Smooth muscle cell (in vitro differentiated cells): ENCODE measurements around the gene RASGRF2. TPM values are rescaled to one million over a fixed set of nuclear protein-coding genes. Genes with fewer than 3 reads are reported as not detected.

Source experiments
- DNase-seq: peaks from one replicate; lab custom pipeline; 2025; ENCODE audit not compliant: unreplicated experiment; lab: John Stamatoyannopoulos, UW
- H2AFZ ChIP-seq: fragments of 200-600 bp; sonication (generic); 2 replicates; pipeline ENCODE4 v1.6.0; 2016; ENCODE audit warnings: antibody characterized with exemption, low read depth, mild to moderate bottlenecking
- H3F3A ChIP-seq: fragments of 200-600 bp; sonication (generic); 2 replicates; pipeline ENCODE4 v1.6.0; 2017; ENCODE audit warnings: antibody characterized with exemption, low read depth
- H3K27ac ChIP-seq: fragments of 200-600 bp; sonication (generic); 2 replicates; pipeline ENCODE4 v1.5.1; 2016; ENCODE audit warnings: low read depth, mild to moderate bottlenecking
- H3K27me3 ChIP-seq: fragments of 200-600 bp; sonication (generic); 2 replicates; pipeline ENCODE4 v1.6.1; 2016; ENCODE audit warnings: low read depth, mild to moderate bottlenecking
- H3K36me3 ChIP-seq: fragments of 200-600 bp; sonication (generic); 2 replicates; pipeline ENCODE4 v1.5.1; 2016; ENCODE audit warnings: low read depth
- H3K4me1 ChIP-seq: fragments of 200-600 bp; sonication (generic); 2 replicates; pipeline ENCODE4 v1.5.1; 2016; ENCODE audit warnings: low read depth
- H3K4me2 ChIP-seq: fragments of 200-600 bp; sonication (generic); 2 replicates; pipeline ENCODE4 v1.6.0; 2016; ENCODE audit warnings: mild to moderate bottlenecking
- H3K4me3 ChIP-seq: fragments of 200-600 bp; sonication (generic); 2 replicates; pipeline ENCODE4 v1.5.1; 2016; ENCODE audit warnings: mild to moderate bottlenecking
- H3K79me2 ChIP-seq: fragments of 200-600 bp; sonication (generic); 2 replicates; pipeline ENCODE4 v1.6.0; 2016; ENCODE audit warnings: low read depth, mild to moderate bottlenecking
- H3K9ac ChIP-seq: fragments of 200-600 bp; sonication (generic); 2 replicates; pipeline ENCODE4 v1.6.0; 2016; ENCODE audit warnings: low read depth
- H3K9me3 ChIP-seq: fragments of 200-600 bp; sonication (generic); replicated peaks from 2 replicates; pipeline ENCODE4 v1.5.1; 2016; ENCODE audit warnings: low read depth
- H4K20me1 ChIP-seq: fragments of 200-600 bp; sonication (generic); 2 replicates; pipeline ENCODE4 v1.6.0; 2016; ENCODE audit warnings: low read depth
- WGBS: methylation state at CpG from one replicate; pipeline ENCODE4 v1.1.7; 2016; ENCODE audit warnings: low lambda C conversion rate; 5-methylcytosine and 5-hydroxymethylcytosine counted together
- polyA plus RNA-seq: library from polyadenylated mRNA; unstranded; fragments of >200 nt; fragmentation: Nextera tagmentation; extraction: Ambion mirVana; gene quantifications from 2 replicates; pipeline ENCODE4 v1.2.1, GENCODE V29; 2016
- total RNA-seq: library from RNA; depleted of rRNA; stranded (reverse); fragments of >200 nt; gene quantifications from 2 replicates; pipeline ENCODE4 v1.2.3, GENCODE V29; 2014
- TF ChIP-seq, protein P1 (sequence below): fragments of 200-600 bp; sonication (generic); IDR thresholded peaks from 2 replicates; pipeline ENCODE4 v1.5.1; 2017; ENCODE audit warnings: borderline replicate concordance, mild to moderate bottlenecking, antibody characterized with exemption; ENCODE audit not compliant: insufficient read depth, poor library complexity, severe bottlenecking

RASGRF2 gene
- total and polyA plus RNA-seq, 2 experiments from 2014 or later, result 11.1 to 24.7 TPM

DNA sequence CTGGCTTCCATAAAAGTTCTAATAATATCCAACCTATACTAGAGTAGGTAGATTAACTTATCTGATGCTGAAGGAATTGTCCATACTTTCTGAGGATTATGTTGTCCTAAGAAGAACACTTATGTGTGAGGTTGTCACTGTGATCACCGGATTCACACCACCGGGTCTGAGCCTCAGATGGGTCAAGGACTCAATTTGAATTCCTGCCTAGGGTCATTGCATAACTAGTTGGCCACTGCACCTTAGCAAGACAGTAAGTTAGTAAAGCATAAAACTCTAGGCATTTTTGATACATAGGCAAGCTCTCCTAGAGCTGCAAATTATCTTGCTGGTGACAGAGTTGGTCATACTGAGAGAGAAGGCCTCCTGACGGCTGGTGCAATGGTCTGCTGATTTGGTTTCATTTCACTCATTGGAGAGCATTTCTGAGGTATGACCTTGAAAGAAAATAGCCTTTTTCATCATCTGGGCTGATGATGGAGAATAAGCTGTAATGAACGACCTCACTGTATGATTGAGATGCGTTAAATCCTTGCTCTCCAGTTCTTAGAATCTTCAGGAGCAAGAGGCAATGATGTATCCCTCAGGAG is 200.9 kb downstream of the RASGRF2 start:
- no peaks in the 10 kb centered on the region for H3K27me3 ChIP-seq
- TF ChIP-seq, protein P1, sequence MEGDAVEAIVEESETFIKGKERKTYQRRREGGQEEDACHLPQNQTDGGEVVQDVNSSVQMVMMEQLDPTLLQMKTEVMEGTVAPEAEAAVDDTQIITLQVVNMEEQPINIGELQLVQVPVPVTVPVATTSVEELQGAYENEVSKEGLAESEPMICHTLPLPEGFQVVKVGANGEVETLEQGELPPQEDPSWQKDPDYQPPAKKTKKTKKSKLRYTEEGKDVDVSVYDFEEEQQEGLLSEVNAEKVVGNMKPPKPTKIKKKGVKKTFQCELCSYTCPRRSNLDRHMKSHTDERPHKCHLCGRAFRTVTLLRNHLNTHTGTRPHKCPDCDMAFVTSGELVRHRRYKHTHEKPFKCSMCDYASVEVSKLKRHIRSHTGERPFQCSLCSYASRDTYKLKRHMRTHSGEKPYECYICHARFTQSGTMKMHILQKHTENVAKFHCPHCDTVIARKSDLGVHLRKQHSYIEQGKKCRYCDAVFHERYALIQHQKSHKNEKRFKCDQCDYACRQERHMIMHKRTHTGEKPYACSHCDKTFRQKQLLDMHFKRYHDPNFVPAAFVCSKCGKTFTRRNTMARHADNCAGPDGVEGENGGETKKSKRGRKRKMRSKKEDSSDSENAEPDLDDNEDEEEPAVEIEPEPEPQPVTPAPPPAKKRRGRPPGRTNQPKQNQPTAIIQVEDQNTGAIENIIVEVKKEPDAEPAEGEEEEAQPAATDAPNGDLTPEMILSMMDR, result no peak
- H3K36me3 ChIP-seq, result no peaks in the 10 kb centered on the region
- H3K9ac ChIP-seq, result no peak overlapping the region
- no peak overlapping the region for H3K4me2 ChIP-seq
- peaks cover 5% of the 10 kb centered on the region for H3K9me3 ChIP-seq
- DNase-seq, result no peak
- no peak overlapping the region for H3K27ac ChIP-seq
- H3K79me2 ChIP-seq, result no peaks in the 10 kb centered on the region
- no peaks in the 10 kb centered on the region for H4K20me1 ChIP-seq
- no peaks in the 10 kb centered on the region for H3F3A ChIP-seq
- H3K4me3 ChIP-seq, result no peak overlapping the region
- no peaks in the 10 kb centered on the region for H3K4me1 ChIP-seq
- WGBS, result 95% methylated on average over 5 of the region's 5 CpGs
- no peak overlapping the region for H2AFZ ChIP-seq

DNA sequence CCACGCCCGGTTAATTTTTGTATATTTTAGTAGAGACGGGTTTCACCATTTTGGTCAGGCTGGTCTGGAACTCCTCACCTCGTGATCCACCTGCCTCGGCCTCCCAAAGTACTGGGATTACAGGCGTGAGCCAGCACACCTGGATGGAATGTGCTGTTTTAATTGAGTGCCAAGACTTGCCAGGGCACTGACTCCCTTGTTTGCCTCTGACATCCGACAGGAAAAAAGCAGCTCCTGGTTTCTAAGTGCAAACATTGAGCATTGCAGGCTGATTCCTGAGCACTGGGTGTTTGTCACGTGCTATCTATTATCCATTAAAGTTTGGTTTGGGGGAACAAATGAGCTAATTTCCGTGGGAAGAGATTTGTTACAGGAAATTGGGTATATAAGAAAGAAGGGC is 202.3 kb downstream of the RASGRF2 start:
- no peaks in the 10 kb centered on the region for H3K36me3 ChIP-seq
- H3K27me3 ChIP-seq, result no peaks in the 10 kb centered on the region
- H3F3A ChIP-seq, result no peaks in the 10 kb centered on the region
- no peaks in the 10 kb centered on the region for H3K79me2 ChIP-seq
- DNase-seq, result no peak
- no peaks in the 10 kb centered on the region for H4K20me1 ChIP-seq
- H3K27ac ChIP-seq, result no peak overlapping the region
- no peak overlapping the region for H3K9ac ChIP-seq
- TF ChIP-seq, protein P1, result no peak
- H3K4me3 ChIP-seq, result no peak overlapping the region
- H3K4me2 ChIP-seq, result no peak overlapping the region
- no peaks in the 10 kb centered on the region for H3K4me1 ChIP-seq
- 70% methylated on average over 9 of the region's 9 CpGs for WGBS
- H2AFZ ChIP-seq, result no peak overlapping the region
- H3K9me3 ChIP-seq, result no peaks in the 10 kb centered on the region

DNA sequence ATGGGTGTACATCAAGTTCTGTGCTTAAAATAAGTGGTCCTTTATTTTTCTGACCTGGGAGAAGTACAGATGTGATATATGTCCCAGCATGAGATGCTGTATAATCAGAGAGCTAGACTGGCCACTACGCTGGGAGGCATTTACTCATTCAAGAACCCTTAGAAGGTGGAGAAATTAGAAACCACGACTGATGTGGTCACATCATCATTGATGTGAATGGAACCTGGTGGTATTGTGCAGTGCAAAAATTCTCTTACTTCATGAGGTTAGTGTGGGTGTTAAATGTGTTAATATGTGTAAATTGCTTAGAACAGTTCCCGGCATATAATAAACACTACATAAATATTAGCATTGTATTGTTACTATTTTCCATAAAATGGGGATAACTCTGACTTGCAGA is 203.5 kb downstream of the RASGRF2 start:
- H3F3A ChIP-seq, result no peaks in the 10 kb centered on the region
- no peaks in the 10 kb centered on the region for H4K20me1 ChIP-seq
- 80% methylated on average over 3 of the region's 3 CpGs for WGBS
- H3K79me2 ChIP-seq, result no peaks in the 10 kb centered on the region
- H3K36me3 ChIP-seq, result no peaks in the 10 kb centered on the region
- TF ChIP-seq, protein P1, result no peak
- no peaks in the 10 kb centered on the region for H3K9me3 ChIP-seq
- H3K4me3 ChIP-seq, result no peak overlapping the region
- H3K27ac ChIP-seq, result no peak overlapping the region
- no peak overlapping the region for H2AFZ ChIP-seq
- no peaks in the 10 kb centered on the region for H3K4me1 ChIP-seq
- H3K4me2 ChIP-seq, result no peak overlapping the region
- no peaks in the 10 kb centered on the region for H3K27me3 ChIP-seq
- no peak for DNase-seq
- H3K9ac ChIP-seq, result no peak overlapping the region

- no peaks in the 10 kb centered on the region for H3F3A ChIP-seq
- TF ChIP-seq, protein P1, result no peak
- 78% methylated on average over 2 of the region's 2 CpGs for WGBS
- H3K4me2 ChIP-seq, result no peak overlapping the region
- no peaks in the 10 kb centered on the region for H3K27me3 ChIP-seq
- no peaks in the 10 kb centered on the region for H4K20me1 ChIP-seq
- H3K9me3 ChIP-seq, result no peaks in the 10 kb centered on the region
- no peaks in the 10 kb centered on the region for H3K36me3 ChIP-seq
- no peak overlapping the region for H3K4me3 ChIP-seq
- H3K79me2 ChIP-seq, result no peaks in the 10 kb centered on the region
- no peaks in the 10 kb centered on the region for H3K4me1 ChIP-seq
- H2AFZ ChIP-seq, result no peak overlapping the region
- no peak for DNase-seq
- H3K9ac ChIP-seq, result no peak overlapping the region
- H3K27ac ChIP-seq, result peak overlapping the region; percentile 20
Measured at GRCh38 chr5:81164476-81164875, 204.3 kb downstream of the RASGRF2 start.
